DND-41 (cell line): Measurements from ENCODE around the gene INO80E.

ENCODE experiments used
- CTCF ChIP-seq: IDR thresholded peaks from 2 replicates; pipeline ENCODE4 v1.5.1; 2012; ENCODE audit warnings: borderline replicate concordance, low read length, moderate library complexity, mild to moderate bottlenecking; ENCODE audit not compliant: poor library complexity, severe bottlenecking; ENCODE audit errors: extremely low read depth
- EZH2 ChIP-seq: IDR thresholded peaks from 3 replicates; pipeline ENCODE4 v1.6.1; 2012; ENCODE audit warnings: borderline replicate concordance, low read depth, mild to moderate bottlenecking, moderate library complexity, low read length, inconsistent platforms; ENCODE audit not compliant: severe bottlenecking

- TF ChIP-seq EZH2 (no peak), CTCF (no peak)
These were observed 31.8 kb downstream of the INO80E start for GRCh38 chr16:30027588-30028437.
